ENCODE data around the gene THOC7. TPM values are rescaled to one million over a fixed set of nuclear protein-coding genes. Genes with fewer than 3 reads are reported as not detected.
A peak's percentile ranks its signal among the peaks of the same experiment; 100 is the strongest.

THOC7 gene
- polyA plus RNA-seq, 3 donors, result 22.2 to 74.8 (median 70.1) TPM

DNA sequence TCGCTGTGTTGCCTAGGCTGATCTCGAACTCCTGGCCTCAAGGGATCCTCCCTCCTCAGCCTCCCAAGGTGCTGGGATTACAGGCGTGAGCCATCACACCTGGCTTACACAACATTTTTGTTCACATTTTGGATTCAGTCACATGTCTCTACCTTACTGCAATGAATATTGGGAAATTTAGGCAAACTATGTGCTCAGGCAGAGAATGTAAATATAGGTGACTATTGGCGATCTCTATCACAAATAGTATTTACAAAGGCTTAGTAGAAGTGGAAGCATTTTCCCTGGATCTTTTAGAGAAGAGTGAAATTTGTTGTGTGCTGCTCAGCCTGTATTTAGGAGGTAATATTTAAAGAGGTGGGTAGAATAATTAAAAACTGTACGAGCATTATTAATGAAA lies 27.9 kb upstream of the THOC7 start:
- intact Hi-C loops (cut with micrococcal nuclease), result no loop called here
- Histone ChIP-seq H3K4me1 (ENCODE audit: control insufficient read depth in 1 of 2, insufficient read depth in 2 of 2, low read length in 2 of 2) (peaks cover 0 to 14% of the 10 kb centered on the region in 2 donors), H3K4me3 (replicated peaks in 1 of 3; ENCODE audit: low read depth in 2 of 3, low read length in 3 of 3) (no peak overlapping the region), H3K27me3 (ENCODE audit: control insufficient read depth in 2 of 2, insufficient read depth in 2 of 2, low read length in 2 of 2) (no peaks in the 10 kb centered on the region), H3K4me2 (replicated peaks; ENCODE audit: extremely low read depth, low read length, poor library complexity, severe bottlenecking) (no peak overlapping the region), H3K36me3 (replicated peaks in 1 of 2; ENCODE audit: control insufficient read depth in 1 of 2, insufficient read depth in 2 of 2, low read length in 2 of 2) (peaks cover 4 to 19% of the 10 kb centered on the region in 2 donors), H3K79me2 (ENCODE audit: insufficient read depth, low read length) (peaks cover 95% of the 10 kb centered on the region), H4K20me1 (ENCODE audit: insufficient read depth, low read length) (peaks cover 93% of the 10 kb centered on the region), H3K9ac (ENCODE audit: insufficient read depth, low read length, poor library complexity, severe bottlenecking) (no peak overlapping the region), H3K27ac (ENCODE audit: low read depth in 1 of 2, low read length in 2 of 2) (no peak overlapping the region), H2AFZ (ENCODE audit: insufficient read depth, low read depth, low read length, poor library complexity, severe bottlenecking) (no peak overlapping the region), H3K9me3 (replicated peaks in 1 of 2; ENCODE audit: control insufficient read depth in 1 of 2, insufficient read depth in 1 of 2, low read length in 2 of 2) (no peaks in the 10 kb centered on the region)
- Mint-ChIP-seq H3K36me3 (peaks cover 7 to 22% of the 10 kb centered on the region in 2 donors), H3K27me3 (ENCODE audit: low read depth in 3 of 3) (peaks cover 0 to 2% (median 0%) of the 10 kb centered on the region in 3 donors), H3K4me3 (no peak overlapping the region), H3K9me3 (no peaks in the 10 kb centered on the region), H3K4me1 (peaks cover 13% of the 10 kb centered on the region), H3K27ac (peak overlapping the region in 1 of 7 donors; percentile 85)
- 92% methylated on average over 3 of the region's 5 CpGs for WGBS (ENCODE audit: insufficient coverage)
- TF ChIP-seq, protein P1, sequence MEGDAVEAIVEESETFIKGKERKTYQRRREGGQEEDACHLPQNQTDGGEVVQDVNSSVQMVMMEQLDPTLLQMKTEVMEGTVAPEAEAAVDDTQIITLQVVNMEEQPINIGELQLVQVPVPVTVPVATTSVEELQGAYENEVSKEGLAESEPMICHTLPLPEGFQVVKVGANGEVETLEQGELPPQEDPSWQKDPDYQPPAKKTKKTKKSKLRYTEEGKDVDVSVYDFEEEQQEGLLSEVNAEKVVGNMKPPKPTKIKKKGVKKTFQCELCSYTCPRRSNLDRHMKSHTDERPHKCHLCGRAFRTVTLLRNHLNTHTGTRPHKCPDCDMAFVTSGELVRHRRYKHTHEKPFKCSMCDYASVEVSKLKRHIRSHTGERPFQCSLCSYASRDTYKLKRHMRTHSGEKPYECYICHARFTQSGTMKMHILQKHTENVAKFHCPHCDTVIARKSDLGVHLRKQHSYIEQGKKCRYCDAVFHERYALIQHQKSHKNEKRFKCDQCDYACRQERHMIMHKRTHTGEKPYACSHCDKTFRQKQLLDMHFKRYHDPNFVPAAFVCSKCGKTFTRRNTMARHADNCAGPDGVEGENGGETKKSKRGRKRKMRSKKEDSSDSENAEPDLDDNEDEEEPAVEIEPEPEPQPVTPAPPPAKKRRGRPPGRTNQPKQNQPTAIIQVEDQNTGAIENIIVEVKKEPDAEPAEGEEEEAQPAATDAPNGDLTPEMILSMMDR (IDR thresholded peaks at IDR 0.05), result no peak
- no peak for DNase-seq

DNA sequence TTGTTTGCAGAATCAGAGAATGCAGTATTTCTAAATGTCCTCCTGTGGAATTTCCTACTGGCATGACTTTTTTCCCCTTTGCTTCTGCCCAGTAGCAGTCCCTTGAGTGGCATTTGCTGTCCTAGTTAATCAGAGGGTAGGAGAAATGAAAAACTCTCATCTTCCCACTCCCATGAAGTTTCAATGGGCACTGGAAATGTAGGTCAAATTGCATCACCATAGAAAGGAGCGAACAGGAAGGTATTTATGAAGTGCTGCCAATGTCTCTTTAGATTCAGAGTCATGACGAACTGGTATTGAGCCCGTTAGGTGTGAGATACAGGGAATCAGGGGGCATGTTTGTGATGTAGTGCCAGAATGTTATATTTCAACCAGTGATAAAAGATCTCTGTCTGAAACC lies 23.3 kb upstream of the THOC7 start:
- Histone ChIP-seq H3K9me3 (replicated peaks in 1 of 2; ENCODE audit: control insufficient read depth in 1 of 2, insufficient read depth in 1 of 2, low read length in 2 of 2) (no peaks in the 10 kb centered on the region), H3K4me1 (ENCODE audit: control insufficient read depth in 1 of 2, insufficient read depth in 2 of 2, low read length in 2 of 2) (no peaks in the 10 kb centered on the region), H4K20me1 (ENCODE audit: insufficient read depth, low read length) (peaks cover 94% of the 10 kb centered on the region), H3K79me2 (ENCODE audit: insufficient read depth, low read length) (peaks cover 93% of the 10 kb centered on the region), H3K4me3 (replicated peaks in 1 of 3; ENCODE audit: low read depth in 2 of 3, low read length in 3 of 3) (no peak overlapping the region), H3K4me2 (replicated peaks; ENCODE audit: extremely low read depth, low read length, poor library complexity, severe bottlenecking) (no peak overlapping the region), H3K27ac (ENCODE audit: low read depth in 1 of 2, low read length in 2 of 2) (peak overlapping the region in 1 of 2 donors; percentile 7), H3K9ac (ENCODE audit: insufficient read depth, low read length, poor library complexity, severe bottlenecking) (no peak overlapping the region), H3K36me3 (replicated peaks in 1 of 2; ENCODE audit: control insufficient read depth in 1 of 2, insufficient read depth in 2 of 2, low read length in 2 of 2) (peaks cover 3 to 8% of the 10 kb centered on the region in 2 donors), H3K27me3 (ENCODE audit: control insufficient read depth in 2 of 2, insufficient read depth in 2 of 2, low read length in 2 of 2) (no peaks in the 10 kb centered on the region), H2AFZ (ENCODE audit: insufficient read depth, low read depth, low read length, poor library complexity, severe bottlenecking) (no peak overlapping the region)
- Mint-ChIP-seq H3K4me3 (no peak overlapping the region), H3K4me1 (peaks cover 5% of the 10 kb centered on the region), H3K27ac (peak overlapping the region in 2 of 7 donors; percentile 7 to 23), H3K36me3 (peaks cover 13 to 20% of the 10 kb centered on the region in 2 donors), H3K9me3 (no peaks in the 10 kb centered on the region), H3K27me3 (ENCODE audit: low read depth in 3 of 3) (peaks cover 0 to 1% (median 0%) of the 10 kb centered on the region in 3 donors)
- no peak for DNase-seq
- 66% methylated on average over 3 of the region's 3 CpGs for WGBS (ENCODE audit: insufficient coverage)
- intact Hi-C loops (cut with micrococcal nuclease), result no loop called here
- TF ChIP-seq, protein P1 (IDR thresholded peaks at IDR 0.05), result no peak

All from CD14-positive monocyte (primary cell).